B cell (primary cell): ENCODE data around the gene HSPBP1. TPM values are rescaled to one million over a fixed set of nuclear protein-coding genes. Genes with fewer than 3 reads are reported as not detected.

Experiments
- ATAC-seq: fragments of 200-7000 bp; cut with Tn5 transposase; one replicate; pipeline ENCODE4 v1.10.0; 2021; ENCODE audit warnings: low read depth, mild to moderate bottlenecking, moderate number of reproducible peaks, moderate library complexity
- CTCF ChIA-PET: fragments of 350-600 bp; sonication (Branson Sonifier 250); formaldehyde crosslinking; loops from one replicate; lab custom pipeline; 2021; ENCODE audit warnings: antibody characterized with exemption, inconsistent platforms; lab: Charles Lee
- POLR2A ChIA-PET: fragments of 350-600 bp; sonication (Branson Sonifier 250); formaldehyde crosslinking; loops from one replicate; lab custom pipeline; 2021; ENCODE audit warnings: antibody characterized with exemption; lab: Charles Lee
- DNase-seq: peaks from one replicate; pipeline ENCODE4 v3.0.0; 2013
- H2AFZ ChIP-seq: 2 replicates; pipeline ENCODE4 v1.6.1; 2012; ENCODE audit warnings: mild to moderate bottlenecking, low read depth, low read length; ENCODE audit not compliant: insufficient read depth, poor library complexity, severe bottlenecking
- H3K27ac ChIP-seq, 2 donors: 1 replicate in 1 of 2; 2 replicates in 1 of 2; pipeline ENCODE4 v1.5.1; 2012 to 2013; ENCODE audit warnings: low read length in 2 of 2, mild to moderate bottlenecking in 2 of 2, moderate library complexity in 1 of 2
- H3K27me3 ChIP-seq, 4 experiments: fragments of 200-600 bp in 1 of 4; sonication (generic) in 1 of 4; replicated peaks in 1 of 4; 1 replicate in 2 of 4; 2 replicates in 2 of 4; pipeline versions ENCODE4 v1.6.1 to v1.7.0; 2013 to 2016; ENCODE audit warnings: low read length in 3 of 4, mild to moderate bottlenecking in 2 of 4, mixed read lengths in 1 of 4, moderate library complexity in 1 of 4; ENCODE audit not compliant: insufficient read depth in 4 of 4, control insufficient read depth in 3 of 4; ENCODE audit errors: control extremely low read depth in 1 of 4
- H3K36me3 ChIP-seq, 2 experiments: replicated peaks in 1 of 2; 1 replicate in 1 of 2; 2 replicates in 1 of 2; pipeline versions ENCODE4 v1.6.1 to v1.7.1; 2013; ENCODE audit warnings: low read length in 1 of 2; ENCODE audit not compliant: insufficient read depth in 2 of 2, control insufficient read depth in 1 of 2; ENCODE audit errors: control extremely low read depth in 1 of 2, extremely low read depth in 1 of 2
- H3K4me1 ChIP-seq, 2 donors: fragments of 200-600 bp in 1 of 2; sonication (generic) in 1 of 2; 1 replicate in 1 of 2; 2 replicates in 1 of 2; pipeline versions ENCODE4 v1.5.1 to v1.6.1; 2013 to 2017; ENCODE audit warnings: low read length in 2 of 2; ENCODE audit not compliant: control insufficient read depth in 2 of 2, insufficient read depth in 2 of 2
- H3K4me2 ChIP-seq: replicated peaks from 2 replicates; pipeline ENCODE3; 2012; ENCODE audit warnings: mild to moderate bottlenecking, low read depth, low read length; ENCODE audit not compliant: poor library complexity, severe bottlenecking
- H3K4me3 ChIP-seq, 5 experiments: fragments of 200-600 bp in 1 of 5; sonication (generic) in 1 of 5; 1 replicate in 3 of 5; 2 replicates in 2 of 5; pipeline versions ENCODE4 v1.5.1 to v1.7.0; 2011 to 2016; ENCODE audit warnings: low read length in 4 of 5, mild to moderate bottlenecking in 4 of 5, low read depth in 2 of 5, control low read depth in 1 of 5, moderate library complexity in 1 of 5; ENCODE audit not compliant: insufficient read depth in 1 of 5; ENCODE audit errors: control extremely low read depth in 1 of 5, extremely low read depth in 1 of 5
- H3K79me2 ChIP-seq: fragments of 200-600 bp; sonication (generic); one replicate; pipeline ENCODE4 v1.6.0; 2016; ENCODE audit warnings: low read length; ENCODE audit not compliant: control insufficient read depth, insufficient read depth
- H3K9ac ChIP-seq: fragments of 200-600 bp; sonication (generic); 2 replicates; pipeline ENCODE4 v1.6.1; 2017; ENCODE audit warnings: mild to moderate bottlenecking, low read length, moderate library complexity
- H3K9me3 ChIP-seq, 3 donors: one replicate each; pipeline versions ENCODE4 v1.6.1 to v1.7.1; 2013; ENCODE audit warnings: low read length in 2 of 3; ENCODE audit not compliant: control insufficient read depth in 2 of 3, insufficient read depth in 1 of 3; ENCODE audit errors: control extremely low read depth in 1 of 3
- H4K20me1 ChIP-seq: 2 replicates; pipeline ENCODE4 v1.6.0; 2012; ENCODE audit warnings: mild to moderate bottlenecking, low read length; ENCODE audit not compliant: insufficient read depth, control insufficient read depth, poor library complexity, severe bottlenecking
- H3K27ac Mint-ChIP-seq: one replicate; pipeline ENCODE4 v1.8.0; 2021; ENCODE audit warnings: mixed read lengths
- H3K27me3 Mint-ChIP-seq: one replicate; pipeline ENCODE4 v1.8.0; 2021; ENCODE audit warnings: mixed read lengths
- H3K4me1 Mint-ChIP-seq: one replicate; pipeline ENCODE4 v1.8.0; 2021; ENCODE audit warnings: mixed read lengths
- H3K4me3 Mint-ChIP-seq: one replicate; pipeline ENCODE4 v1.8.0; 2021; ENCODE audit warnings: mixed read lengths
- H3K9me3 Mint-ChIP-seq: one replicate; pipeline ENCODE4 v1.8.0; 2022; ENCODE audit warnings: mixed read lengths; ENCODE audit not compliant: insufficient read depth
- EZH2 ChIP-seq: IDR thresholded peaks from 2 replicates; pipeline ENCODE4 v1.6.1; 2012; ENCODE audit warnings: borderline replicate concordance, low read depth, mild to moderate bottlenecking, moderate library complexity, low read length; ENCODE audit not compliant: insufficient read depth, poor library complexity, severe bottlenecking
- WGBS: methylation state at CpG from one replicate; pipeline ENCODE4 v1.1.5; 2013; ENCODE audit warnings: missing lambda C conversion rate; ENCODE audit not compliant: insufficient coverage; 5-methylcytosine and 5-hydroxymethylcytosine counted together
- intact Hi-C: fragments of 100-400 bp; cut with micrococcal nuclease; formaldehyde crosslinking; loops from one replicate; pipeline ENCODE4 v1.10.0; 2022
- polyA plus RNA-seq: library from polyadenylated mRNA; depleted of rRNA; stranded (reverse); fragments of >200 nt; gene quantifications from 2 replicates; pipeline ENCODE4 v1.2.3, GENCODE V29; 2012
- total RNA-seq, 2 donors: library from RNA; stranded (reverse); fragments of 120-200 nt in 1 of 2; gene quantifications; 1 replicate in 1 of 2; 2 replicates in 1 of 2; pipeline versions ENCODE4 v1.2.3 to v1.2.4, GENCODE V29; 2013 to 2022
- TF ChIP-seq, protein P1 (sequence below): fragments of 200-600 bp; IDR thresholded peaks from one replicate; pipeline ENCODE4 v1.8.0; 2022; ENCODE audit warnings: antibody characterized with exemption, mild to moderate bottlenecking

Gene HSPBP1
- total and polyA plus RNA-seq, 2 donors (not counting 1 experiment from before 2014, with no cell fraction given): 15.6 to 19.0 TPM

DNA sequence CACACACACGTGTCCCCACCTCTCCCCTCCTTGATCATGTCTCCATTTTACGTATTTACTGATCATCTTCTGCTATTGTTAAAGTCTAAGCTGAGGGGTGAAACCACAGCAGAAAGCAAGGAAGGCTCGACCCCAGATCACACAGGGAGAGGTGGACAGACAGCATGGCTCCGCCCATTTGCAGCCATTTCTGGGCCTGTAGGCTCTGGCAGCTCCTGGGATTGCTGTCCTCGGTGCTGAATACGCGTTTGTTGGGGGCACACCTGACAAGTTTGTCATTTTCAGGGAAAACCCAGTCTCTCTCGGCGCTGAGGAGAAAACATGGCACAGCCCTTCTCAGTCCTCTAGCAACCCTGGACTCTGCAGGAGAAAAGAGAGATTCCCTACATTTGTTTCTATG, 59.4 kb downstream of the HSPBP1 start:
- Histone ChIP-seq H2AFZ (no peak overlapping the region), H3K27me3 (peaks cover 0 to 11% (median 3%) of the 10 kb centered on the region in 4 experiments), H3K4me1 (peaks cover 8 to 11% of the 10 kb centered on the region in 2 donors), H3K4me3 (no peak overlapping the region), H4K20me1 (peaks cover 7% of the 10 kb centered on the region), H3K36me3 (peaks cover 3 to 4% of the 10 kb centered on the region in 2 experiments), H3K9me3 (peaks cover 0 to 25% (median 8%) of the 10 kb centered on the region in 3 donors), H3K9ac (no peak overlapping the region), H3K27ac (no peak overlapping the region), H3K4me2 (no peak overlapping the region), H3K79me2 (no peaks in the 10 kb centered on the region)
- intact Hi-C loops: no loop called here
- Mint-ChIP-seq H3K9me3 (peaks cover 6% of the 10 kb centered on the region), H3K27me3 (peaks cover 8% of the 10 kb centered on the region), H3K27ac (no peak overlapping the region), H3K4me1 (peaks cover 11% of the 10 kb centered on the region), H3K4me3 (no peak overlapping the region)
- CTCF ChIA-PET: interaction anchor here (0.6 to 2.1 kb wide), 2 partner anchors 53 to 79 kb away, joined by 4 to 7 read pairs; no protein-coding TSS in a partner anchor
- DNase-seq (no peak), ATAC-seq (no peak)
- 90% methylated on average over 6 of the region's 9 CpGs for WGBS
- POLR2A ChIA-PET: no interaction called here
- TF ChIP-seq, protein P1, sequence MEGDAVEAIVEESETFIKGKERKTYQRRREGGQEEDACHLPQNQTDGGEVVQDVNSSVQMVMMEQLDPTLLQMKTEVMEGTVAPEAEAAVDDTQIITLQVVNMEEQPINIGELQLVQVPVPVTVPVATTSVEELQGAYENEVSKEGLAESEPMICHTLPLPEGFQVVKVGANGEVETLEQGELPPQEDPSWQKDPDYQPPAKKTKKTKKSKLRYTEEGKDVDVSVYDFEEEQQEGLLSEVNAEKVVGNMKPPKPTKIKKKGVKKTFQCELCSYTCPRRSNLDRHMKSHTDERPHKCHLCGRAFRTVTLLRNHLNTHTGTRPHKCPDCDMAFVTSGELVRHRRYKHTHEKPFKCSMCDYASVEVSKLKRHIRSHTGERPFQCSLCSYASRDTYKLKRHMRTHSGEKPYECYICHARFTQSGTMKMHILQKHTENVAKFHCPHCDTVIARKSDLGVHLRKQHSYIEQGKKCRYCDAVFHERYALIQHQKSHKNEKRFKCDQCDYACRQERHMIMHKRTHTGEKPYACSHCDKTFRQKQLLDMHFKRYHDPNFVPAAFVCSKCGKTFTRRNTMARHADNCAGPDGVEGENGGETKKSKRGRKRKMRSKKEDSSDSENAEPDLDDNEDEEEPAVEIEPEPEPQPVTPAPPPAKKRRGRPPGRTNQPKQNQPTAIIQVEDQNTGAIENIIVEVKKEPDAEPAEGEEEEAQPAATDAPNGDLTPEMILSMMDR: no peak
- TF ChIP-seq EZH2: no peak

DNA sequence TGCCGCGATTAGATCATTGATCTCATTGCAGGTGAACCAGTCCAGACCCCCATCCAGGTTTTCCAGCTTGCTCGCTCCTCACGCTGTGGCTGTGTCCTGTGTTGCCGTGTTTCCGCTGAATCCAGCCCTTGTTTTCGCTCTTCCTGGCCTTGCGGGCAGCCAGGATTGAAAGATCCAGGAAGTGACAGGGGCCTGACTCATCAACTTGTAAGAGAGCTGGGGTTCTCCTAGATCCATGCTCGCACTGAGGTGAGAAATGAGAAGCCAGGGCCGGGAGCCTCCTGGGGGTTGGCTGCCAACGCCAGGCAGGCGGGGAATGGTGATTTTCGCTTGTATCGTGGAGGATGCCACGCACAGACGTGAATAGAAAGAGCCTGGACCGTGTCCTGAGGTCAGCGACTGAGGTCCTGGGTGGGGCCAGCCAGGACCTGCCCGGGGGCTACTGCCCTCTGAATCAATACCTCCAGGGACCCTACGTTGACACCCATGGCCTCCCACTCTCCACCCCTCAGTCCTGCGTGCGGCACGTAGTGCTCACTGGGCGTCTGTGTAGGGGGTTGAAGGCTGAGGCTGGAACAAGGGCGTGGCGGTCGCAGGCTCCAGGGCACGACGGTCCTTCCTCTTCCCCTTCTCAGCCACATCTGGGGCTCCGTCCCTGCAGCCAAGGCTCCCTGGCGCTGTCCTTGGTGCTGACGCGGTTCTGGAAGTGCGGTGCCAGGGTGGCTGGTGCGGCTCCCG, 63.3 kb downstream of the HSPBP1 start:
- TF ChIP-seq EZH2: no peak
- TF ChIP-seq, protein P1: no peak
- H3K27ac ChIP-seq: no peak overlapping the region
- H3K9ac ChIP-seq: no peak overlapping the region

More for the DNA sequence above, 63.3 kb downstream of the HSPBP1 start:
- Histone ChIP-seq H3K27me3 (peaks cover 0 to 31% (median 10%) of the 10 kb centered on the region in 4 experiments), H2AFZ (no peak overlapping the region), H3K36me3 (peaks cover 0 to 3% of the 10 kb centered on the region in 2 experiments), H3K79me2 (no peaks in the 10 kb centered on the region), H3K9me3 (peaks cover 0 to 54% (median 14%) of the 10 kb centered on the region in 3 donors), H3K4me1 (peaks cover 8 to 11% of the 10 kb centered on the region in 2 donors), H3K4me3 (no peak overlapping the region), H3K4me2 (peak overlapping the region; percentile 30), H4K20me1 (no peaks in the 10 kb centered on the region)
- WGBS: 8% methylated on average over 34 of the region's 36 CpGs
- H3K27me3 Mint-ChIP-seq: peaks cover 22% of the 10 kb centered on the region
- peaks cover 11% of the 10 kb centered on the region for H3K4me1 Mint-ChIP-seq
- intact Hi-C loops: no loop called here
- ChIA-PET CTCF (no interaction called here), POLR2A (no interaction called here)
- DNase-seq: peak; percentile 59
- ATAC-seq: peak; percentile 58
- no peak overlapping the region for H3K4me3 Mint-ChIP-seq
- H3K27ac Mint-ChIP-seq: no peak overlapping the region
- H3K9me3 Mint-ChIP-seq: peaks cover 10% of the 10 kb centered on the region
